H1 (cell line): ENCODE data around the gene NKAIN2. TPM values are rescaled to one million over a fixed set of nuclear protein-coding genes. Genes with fewer than 3 reads are reported as not detected.

ENCODE experiments used
- CTCF ChIA-PET: fragments of 300-600 bp; sonication (Branson Sonifier 250); formaldehyde crosslinking; loops from one replicate; lab custom pipeline; 2021; ENCODE audit not compliant: partially characterized antibody; lab: Charles Lee
- POLR2A ChIA-PET: fragments of 300-600 bp; sonication (Branson Sonifier 250); formaldehyde crosslinking; loops from one replicate; lab custom pipeline; 2021; ENCODE audit warnings: inconsistent platforms; ENCODE audit not compliant: partially characterized antibody; lab: Charles Lee
- DNase-seq, 2 experiments: peaks; one replicate each; pipeline versions ENCODE4 v3.0.0 to v3.0.0-alpha.2; 2010 to 2022; ENCODE audit warnings: low spot score in 2 of 2, low read depth in 1 of 2, mixed read lengths in 1 of 2
- FAIRE-seq: peaks from 2 replicates; lab custom pipeline; 2011; peaks lifted over from hg19 to GRCh38; lab: Jason Lieb, UNC
- H2AFZ ChIP-seq: 2 replicates; pipeline ENCODE4 v1.8.1; 2012; ENCODE audit warnings: low read length, inconsistent platforms
- H2AK5ac ChIP-seq: 2 replicates; pipeline ENCODE4 v1.6.1; 2013; ENCODE audit warnings: low read depth, low read length
- H2BK120ac ChIP-seq: replicated peaks from 2 replicates; pipeline ENCODE3; 2013; ENCODE audit warnings: low read depth, low read length, inconsistent platforms
- H2BK12ac ChIP-seq: 2 replicates; pipeline ENCODE4 v1.6.1; 2013; ENCODE audit warnings: low read depth, low read length
- H2BK15ac ChIP-seq: 2 replicates; pipeline ENCODE4 v1.6.1; 2013; ENCODE audit warnings: low read length
- H2BK20ac ChIP-seq: 2 replicates; pipeline ENCODE4 v1.6.1; 2013; ENCODE audit warnings: low read length
- H2BK5ac ChIP-seq: 2 replicates; pipeline ENCODE4 v1.6.1; 2013; ENCODE audit warnings: low read depth, low read length
- H3K14ac ChIP-seq: 2 replicates; pipeline ENCODE4 v1.6.1; 2013; ENCODE audit warnings: inconsistent platforms; ENCODE audit not compliant: insufficient read length
- H3K18ac ChIP-seq: 2 replicates; pipeline ENCODE4 v1.6.1; 2013; ENCODE audit warnings: low read length; ENCODE audit errors: extremely low read depth
- H3K23ac ChIP-seq: 2 replicates; pipeline ENCODE4 v1.6.1; 2013; ENCODE audit warnings: inconsistent platforms; ENCODE audit not compliant: insufficient read length
- H3K23me2 ChIP-seq: 2 replicates; pipeline ENCODE4 v1.6.1; 2013; ENCODE audit warnings: low read depth, low read length
- H3K27ac ChIP-seq: 2 replicates; pipeline ENCODE4 v1.6.1; 2011; ENCODE audit warnings: low read depth, low read length, inconsistent platforms
- H3K27me3 ChIP-seq, 4 experiments: replicated peaks in 1 of 4; 1 replicate in 1 of 4; 2 replicates in 3 of 4; pipeline versions ENCODE4 v1.6.1 to v1.8.1; 2011 to 2013; ENCODE audit warnings: low read length in 3 of 4, mild to moderate bottlenecking in 3 of 4, inconsistent platforms in 2 of 4, mixed read lengths in 2 of 4, moderate library complexity in 1 of 4; ENCODE audit not compliant: control insufficient read depth in 3 of 4, insufficient read depth in 3 of 4; ENCODE audit errors: extremely low read depth in 1 of 4
- H3K36me3 ChIP-seq, 4 experiments: 2 replicates each; pipeline versions ENCODE4 v1.6.1 to v1.8.1; 2011 to 2013; ENCODE audit warnings: mild to moderate bottlenecking in 4 of 4, low read length in 3 of 4, moderate library complexity in 2 of 4, control low read depth in 1 of 4, inconsistent platforms in 1 of 4; ENCODE audit not compliant: insufficient read depth in 4 of 4, control insufficient read depth in 2 of 4
- H3K4ac ChIP-seq: replicated peaks from 2 replicates; pipeline ENCODE3; 2013; ENCODE audit warnings: low read length, low read depth, mixed read lengths, inconsistent platforms; ENCODE audit not compliant: insufficient read length
- H3K4me1 ChIP-seq, 4 experiments: replicated peaks in 1 of 4; 1 replicate in 1 of 4; 2 replicates in 3 of 4; pipeline versions ENCODE4 v1.6.1 to v1.8.1; 2011 to 2013; ENCODE audit warnings: low read length in 3 of 4, inconsistent platforms in 2 of 4, mixed read lengths in 1 of 4; ENCODE audit not compliant: insufficient read depth in 4 of 4, control insufficient read depth in 3 of 4
- H3K4me2 ChIP-seq, 2 experiments: 2 replicates each; pipeline versions ENCODE4 v1.6.1 to v1.8.1; 2011 to 2013; ENCODE audit warnings: low read depth in 2 of 2, low read length in 2 of 2, control low read depth in 1 of 2, inconsistent platforms in 1 of 2, mild to moderate bottlenecking in 1 of 2; ENCODE audit not compliant: insufficient read depth in 1 of 2
- H3K4me3 ChIP-seq, 4 experiments: fragments of 200-600, 300-600 bp in 1 of 4; sonication (generic), shearing (Covaris generic), sonication (Bioruptor Twin) in 1 of 4; 2 replicates each; pipeline versions ENCODE4 v1.5.1 to v1.8.1; 2011 to 2016; ENCODE audit warnings: low read length in 4 of 4, low read depth in 3 of 4, control low read depth in 2 of 4, inconsistent platforms in 2 of 4, mild to moderate bottlenecking in 2 of 4, mixed read lengths in 1 of 4, moderate library complexity in 1 of 4; ENCODE audit not compliant: insufficient read depth in 2 of 4; ENCODE audit errors: extremely low read depth in 1 of 4
- H3K56ac ChIP-seq: replicated peaks from 2 replicates; pipeline ENCODE3; 2013; ENCODE audit warnings: low read depth, mild to moderate bottlenecking, mixed read lengths, low read length, inconsistent platforms; ENCODE audit not compliant: insufficient read length
- H3K79me1 ChIP-seq: 2 replicates; pipeline ENCODE4 v1.6.1; 2013; ENCODE audit warnings: low read depth, low read length, control low read depth
- H3K79me2 ChIP-seq, 2 experiments: 2 replicates each; pipeline versions ENCODE4 v1.6.1 to v1.8.1; 2012 to 2013; ENCODE audit warnings: low read length in 2 of 2, mild to moderate bottlenecking in 2 of 2, inconsistent platforms in 1 of 2; ENCODE audit not compliant: insufficient read depth in 2 of 2, control insufficient read depth in 1 of 2
- H3K9ac ChIP-seq, 4 experiments: replicated peaks in 1 of 4; 1 replicate in 1 of 4; 2 replicates in 3 of 4; pipeline versions ENCODE4 v1.6.1 to v1.8.1; 2011 to 2013; ENCODE audit warnings: low read depth in 3 of 4, low read length in 3 of 4, control low read depth in 2 of 4, mild to moderate bottlenecking in 2 of 4, moderate library complexity in 2 of 4, inconsistent platforms in 1 of 4; ENCODE audit errors: extremely low read depth in 1 of 4
- H3K9me3 ChIP-seq, 2 experiments: 2 replicates each; pipeline versions ENCODE4 v1.6.1 to v1.8.1; 2012 to 2013; ENCODE audit warnings: mild to moderate bottlenecking in 2 of 2, moderate library complexity in 2 of 2, control low read depth in 1 of 2, inconsistent platforms in 1 of 2, low read depth in 1 of 2, low read length in 1 of 2, mixed read lengths in 1 of 2; ENCODE audit not compliant: insufficient read depth in 2 of 2
- H4K20me1 ChIP-seq, 2 experiments: replicated peaks in 1 of 2; 2 replicates each; pipeline versions ENCODE3 to v1.8.1; 2011 to 2013; ENCODE audit warnings: inconsistent platforms in 2 of 2, low read length in 2 of 2, mild to moderate bottlenecking in 1 of 2; ENCODE audit not compliant: insufficient read depth in 2 of 2, control insufficient read depth in 1 of 2
- H4K5ac ChIP-seq: 2 replicates; pipeline ENCODE4 v1.6.1; 2013; ENCODE audit warnings: low read length, low read depth, mixed read lengths, inconsistent platforms; ENCODE audit not compliant: insufficient read length
- H4K8ac ChIP-seq: 2 replicates; pipeline ENCODE4 v1.8.0; 2013; ENCODE audit warnings: mild to moderate bottlenecking, moderate library complexity, low read length, inconsistent platforms; ENCODE audit not compliant: insufficient read depth; ENCODE audit errors: extremely low read depth
- H4K91ac ChIP-seq: replicated peaks from 2 replicates; pipeline ENCODE3; 2013; ENCODE audit warnings: low read length, mixed read lengths, inconsistent platforms; ENCODE audit not compliant: insufficient read length
- BRCA1 ChIP-seq: IDR thresholded peaks from 2 replicates; pipeline ENCODE4 v1.6.1; 2012; ENCODE audit warnings: low read depth, low read length, improper control_type of control experiment
- CBX8 ChIP-seq: fragments of 300-800, 300-1000 bp; sonication (generic); IDR thresholded peaks from 2 replicates; pipeline ENCODE4 v1.7.1; 2016; ENCODE audit warnings: low read depth, low read length, borderline replicate concordance
- HDAC2 ChIP-seq, 2 experiments: fragments of 300-600 bp in 1 of 2; sonication (generic) in 1 of 2; IDR thresholded peaks; 2 replicates each; pipeline ENCODE4 v1.6.1; 2011 to 2012; ENCODE audit warnings: low read depth in 2 of 2, low read length in 2 of 2, mild to moderate bottlenecking in 2 of 2, moderate library complexity in 2 of 2, borderline replicate concordance in 1 of 2, inconsistent platforms in 1 of 2
- JUND ChIP-seq: IDR thresholded peaks from 2 replicates; pipeline ENCODE4 v1.6.1; 2011; ENCODE audit warnings: mild to moderate bottlenecking, improper control_type of control experiment, low read length
- KDM1A ChIP-seq: fragments of 200-600, 300-600 bp; sonication (generic); IDR thresholded peaks from 2 replicates; pipeline ENCODE4 v1.7.1; 2016; ENCODE audit warnings: mild to moderate bottlenecking, low read length, borderline replicate concordance
- KDM4A ChIP-seq: IDR thresholded peaks from one replicate; pipeline ENCODE4 v1.7.1; 2012; ENCODE audit warnings: low read depth, mild to moderate bottlenecking, moderate library complexity, low read length, inconsistent platforms; ENCODE audit not compliant: severe bottlenecking
- KDM5A ChIP-seq: fragments of 200-600 bp; IDR thresholded peaks from 2 replicates; pipeline ENCODE4 v1.7.1; 2012; ENCODE audit warnings: mild to moderate bottlenecking, low read length, inconsistent platforms, mixed read lengths
- POU5F1 ChIP-seq: IDR thresholded peaks from 2 replicates; pipeline ENCODE4 v1.6.1; 2011; ENCODE audit warnings: low read depth, mild to moderate bottlenecking, low read length, moderate library complexity
- RXRA ChIP-seq: IDR thresholded peaks from 2 replicates; pipeline ENCODE4 v1.6.1; 2011; ENCODE audit warnings: low read depth, mild to moderate bottlenecking, low read length, moderate library complexity; ENCODE audit not compliant: insufficient read depth
- SAP30 ChIP-seq: fragments of 300-600 bp; sonication (generic); IDR thresholded peaks from 2 replicates; pipeline ENCODE4 v1.7.1; 2012; ENCODE audit warnings: low read length, moderate library complexity, mild to moderate bottlenecking, inconsistent platforms; ENCODE audit not compliant: insufficient read depth, insufficient replicate concordance
- TBP ChIP-seq: IDR thresholded peaks from 2 replicates; pipeline ENCODE4 v1.6.1; 2011; ENCODE audit warnings: low read depth, low read length, improper control_type of control experiment
- WGBS, 2 experiments: shearing (Covaris generic) in 1 of 2; methylation state at CpG; one replicate each; pipeline versions ENCODE4 v1.1.6 to v1.1.7; 2013 to 2015; ENCODE audit warnings: low lambda C conversion rate in 2 of 2, mixed read lengths in 2 of 2, inconsistent platforms in 1 of 2, low coverage in 1 of 2, missing lambda C conversion rate in 1 of 2; ENCODE audit not compliant: insufficient replicate concordance in 2 of 2, insufficient coverage in 1 of 2, insufficient read length in 1 of 2; ENCODE audit errors: extremely low coverage in 1 of 2, missing lambda C conversion rate in 1 of 2; 5-methylcytosine and 5-hydroxymethylcytosine counted together
- polyA plus RNA-seq, 7 experiments: library from polyadenylated mRNA; depleted of rRNA in 3 of 7; stranded (reverse) in 5 of 7; unstranded in 2 of 7; fragments of >200 nt in 5 of 7; fragments of 200-250 nt in 2 of 7; gene quantifications; 1 replicate in 5 of 7; 2 replicates in 1 of 7; 4 replicates in 1 of 7; pipeline versions ENCODE4 v1.2.1 to v1.2.3, GENCODE V29; 2011 to 2013; ENCODE audit warnings: missing spikeins in 2 of 7, mixed read lengths in 2 of 7
- total RNA-seq: library from RNA; stranded (reverse); fragmentation: NEBNext Ultra II Directional; extraction: Animal tissue kit (Norgen Biotek cat#: 25700); gene quantifications from 2 replicates; pipeline ENCODE4 v1.2.1, GENCODE V29; 2021
- TF ChIP-seq, protein P1 (sequence below), 3 experiments: IDR thresholded peaks; 1 replicate in 2 of 3; 2 replicates in 1 of 3; pipeline versions ENCODE4 v1.5.1 to v1.6.1; 2011; ENCODE audit warnings: low read length in 3 of 3, mild to moderate bottlenecking in 3 of 3, inconsistent platforms in 2 of 3, low read depth in 1 of 3, moderate library complexity in 1 of 3; ENCODE audit not compliant: insufficient read depth in 1 of 3; ENCODE audit errors: control extremely low read depth in 1 of 3

Gene NKAIN2
- total and polyA plus RNA-seq, 2 of the 8 experiments (the other 6 are each of a cell fraction or from before 2014, with no cell fraction given) = 0.20 to 0.34 TPM

DNA sequence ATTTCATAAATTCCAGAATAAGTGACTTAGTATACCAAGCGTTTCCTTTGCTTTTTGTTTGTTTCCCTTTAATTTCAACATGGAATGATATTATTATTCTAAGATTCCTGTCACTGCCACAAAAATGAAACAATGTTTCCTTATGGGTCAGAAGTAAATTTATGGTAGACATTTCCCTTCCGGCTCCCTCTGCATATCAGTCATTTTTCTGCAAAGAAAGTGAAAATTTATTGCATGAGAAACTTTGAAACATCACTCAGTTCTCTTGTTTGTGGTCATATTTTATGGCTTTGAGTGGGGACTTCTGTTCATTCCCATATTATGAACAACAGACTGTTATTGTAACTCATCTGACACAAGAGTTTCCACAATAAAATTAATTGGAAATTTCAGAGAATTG lies 97.8 kb downstream of the NKAIN2 start:
- no peak overlapping the region for H3K4me2 ChIP-seq
- H3K79me2 ChIP-seq = no peaks in the 10 kb centered on the region
- H3K36me3 ChIP-seq = no peaks in the 10 kb centered on the region
- WGBS, 2 experiments = 91% methylated on average over 2 of the region's 2 CpGs; no CpG with 5 or more reads in 1 of the 2 experiments
- H3K23me2 ChIP-seq = no peaks in the 10 kb centered on the region
- no peak overlapping the region for H3K4ac ChIP-seq
- H4K8ac ChIP-seq = no peak overlapping the region
- no peak overlapping the region for H3K27ac ChIP-seq
- H3K4me3 ChIP-seq = no peak overlapping the region
- DNase-seq = no peak
- no peak overlapping the region for H2BK5ac ChIP-seq
- ChIA-PET POLR2A (no interaction called here), CTCF (no interaction called here)
- no peak overlapping the region for H2BK120ac ChIP-seq
- H3K27me3 ChIP-seq = no peaks in the 10 kb centered on the region
- no peak overlapping the region for H2AFZ ChIP-seq
- no peak overlapping the region for H3K23ac ChIP-seq
- no peaks in the 10 kb centered on the region for H3K9me3 ChIP-seq
- H3K14ac ChIP-seq = no peak overlapping the region
- H2AK5ac ChIP-seq = no peak overlapping the region
- no peak overlapping the region for H3K9ac ChIP-seq
- no peak overlapping the region for H2BK12ac ChIP-seq
- H3K79me1 ChIP-seq = no peaks in the 10 kb centered on the region
- no peak overlapping the region for H4K91ac ChIP-seq
- H2BK20ac ChIP-seq = no peak overlapping the region
- H4K5ac ChIP-seq = no peak overlapping the region
- no peak overlapping the region for H2BK15ac ChIP-seq
- no peaks in the 10 kb centered on the region for H3K4me1 ChIP-seq
- peaks cover 0 to 3% of the 10 kb centered on the region in 2 experiments for H4K20me1 ChIP-seq
- H3K18ac ChIP-seq = no peak overlapping the region
- H3K56ac ChIP-seq = no peak overlapping the region
- no peak for FAIRE-seq
- TF ChIP-seq CBX8 (no peak), KDM5A (no peak), SAP30 (no peak), JUND (no peak), TBP (no peak), RXRA (no peak), KDM1A (no peak), HDAC2 (IDR thresholded peaks at IDR 0.05; ENCODE audit: borderline replicate concordance in 1 of 2, low read depth in 2 of 2, low read length in 2 of 2) (no peak), KDM4A (no peak), POU5F1 (no peak), BRCA1 (no peak)
- TF ChIP-seq, protein P1, sequence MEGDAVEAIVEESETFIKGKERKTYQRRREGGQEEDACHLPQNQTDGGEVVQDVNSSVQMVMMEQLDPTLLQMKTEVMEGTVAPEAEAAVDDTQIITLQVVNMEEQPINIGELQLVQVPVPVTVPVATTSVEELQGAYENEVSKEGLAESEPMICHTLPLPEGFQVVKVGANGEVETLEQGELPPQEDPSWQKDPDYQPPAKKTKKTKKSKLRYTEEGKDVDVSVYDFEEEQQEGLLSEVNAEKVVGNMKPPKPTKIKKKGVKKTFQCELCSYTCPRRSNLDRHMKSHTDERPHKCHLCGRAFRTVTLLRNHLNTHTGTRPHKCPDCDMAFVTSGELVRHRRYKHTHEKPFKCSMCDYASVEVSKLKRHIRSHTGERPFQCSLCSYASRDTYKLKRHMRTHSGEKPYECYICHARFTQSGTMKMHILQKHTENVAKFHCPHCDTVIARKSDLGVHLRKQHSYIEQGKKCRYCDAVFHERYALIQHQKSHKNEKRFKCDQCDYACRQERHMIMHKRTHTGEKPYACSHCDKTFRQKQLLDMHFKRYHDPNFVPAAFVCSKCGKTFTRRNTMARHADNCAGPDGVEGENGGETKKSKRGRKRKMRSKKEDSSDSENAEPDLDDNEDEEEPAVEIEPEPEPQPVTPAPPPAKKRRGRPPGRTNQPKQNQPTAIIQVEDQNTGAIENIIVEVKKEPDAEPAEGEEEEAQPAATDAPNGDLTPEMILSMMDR (IDR thresholded peaks at IDR 0.05; ENCODE audit: control extremely low read depth in 1 of 3, insufficient read depth in 1 of 3, low read depth in 1 of 3, low read length in 3 of 3) = no peak
